22Rv1 (cell line): Measurements from ENCODE around the gene TNNI3K.

Experiments
- CTCF ChIP-seq: fragments of 450-650 bp; IDR thresholded peaks from 2 replicates; pipeline ENCODE4 v1.5.1; 2017; ENCODE audit warnings: mild to moderate bottlenecking
- ZFX ChIP-seq: fragments of 450-650 bp; IDR thresholded peaks from 2 replicates; pipeline ENCODE4 v1.6.1; 2017; ENCODE audit warnings: antibody characterized with exemption, borderline replicate concordance

GRCh38 chr1:74513411-74514300 lies 278.5 kb downstream of the TNNI3K start:
- TF ChIP-seq CTCF (no peak), ZFX (no peak)
